ENCODE data around the gene KCNQ1. TPM values are rescaled to one million over a fixed set of nuclear protein-coding genes. Genes with fewer than 3 reads are reported as not detected.

Gene KCNQ1
- total RNA-seq, 2 experiments from 2014 or later, result 24.2 to 26.6 TPM

DNA sequence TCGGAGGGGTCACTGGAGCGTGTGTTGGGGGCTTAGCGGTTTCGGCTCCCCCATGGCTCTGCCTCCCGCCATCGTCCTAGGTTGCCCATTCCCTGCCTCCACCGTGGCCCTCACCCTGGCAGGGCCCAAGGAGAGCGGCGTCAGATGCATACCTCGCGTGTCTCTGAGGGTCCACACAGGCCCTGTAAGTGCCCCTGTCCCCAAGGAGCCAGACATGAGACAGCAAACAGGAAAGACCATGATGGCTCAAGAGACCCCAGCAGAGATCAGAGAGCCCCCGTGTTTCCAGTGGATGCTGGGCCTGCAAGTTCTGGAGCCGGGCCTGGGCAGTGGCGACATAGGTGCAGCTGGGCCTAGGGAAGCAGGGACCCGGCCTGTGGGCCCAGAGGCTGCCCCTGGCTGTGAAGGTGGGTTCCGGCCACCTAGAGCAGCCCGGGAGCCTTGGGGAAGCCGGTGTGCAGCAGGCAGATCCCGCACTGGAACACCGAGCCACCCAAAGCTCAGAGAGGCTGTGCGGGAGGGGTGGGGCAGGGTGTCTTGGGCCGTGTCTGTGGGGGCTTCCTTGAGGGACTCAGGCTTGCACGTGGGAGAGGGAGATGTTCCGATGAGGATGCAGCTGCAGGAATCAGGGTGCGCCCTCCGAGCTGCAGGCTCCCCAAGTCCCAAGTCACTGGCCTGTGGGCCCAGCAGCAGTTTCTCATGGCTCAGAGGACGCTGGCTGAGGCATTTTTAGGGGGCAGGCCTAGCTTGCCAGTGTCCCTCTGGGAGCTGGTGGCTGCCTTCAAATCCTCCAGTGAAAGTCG is 128.6 kb downstream of the KCNQ1 start:
- Mint-ChIP-seq H3K4me1 (no peaks in the 10 kb centered on the region), H3K27ac (no peak overlapping the region), H3K36me3 (no peaks in the 10 kb centered on the region), H3K27me3 (no peaks in the 10 kb centered on the region), H3K9me3 (no peaks in the 10 kb centered on the region), H3K4me3 (no peak overlapping the region)
- POLR2A ChIA-PET, result no interaction called here
- ATAC-seq (ENCODE audit: low read depth) (no peak), DNase-seq (peak; percentile 20)

DNA sequence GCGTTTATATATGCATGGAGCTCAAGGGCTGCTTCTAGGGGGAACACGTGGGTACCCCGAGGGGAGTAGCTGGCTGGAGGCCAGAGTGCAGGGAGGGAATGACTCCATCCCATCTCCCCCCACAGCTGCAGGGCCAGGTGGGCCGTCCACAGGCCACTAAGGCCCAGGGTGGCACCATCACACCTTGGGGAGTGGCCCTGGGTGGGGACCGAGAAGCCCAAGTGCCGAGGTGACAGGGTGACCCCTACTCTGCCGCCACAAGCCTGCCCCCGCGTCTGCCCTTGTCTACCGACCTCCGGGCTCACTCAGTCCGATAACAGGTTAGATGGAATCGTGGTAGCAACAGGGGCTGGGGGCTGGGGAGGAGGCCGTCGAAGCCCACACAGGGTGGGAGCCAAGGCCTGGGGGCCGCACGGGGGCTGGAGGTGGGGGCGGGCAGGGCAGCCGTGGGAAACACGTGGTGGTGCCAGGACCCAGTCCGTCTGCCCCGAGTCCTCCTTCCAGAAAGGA is 129.3 kb downstream of the KCNQ1 start:
- H3K4me3 Mint-ChIP-seq, result no peak overlapping the region
- H3K4me1 Mint-ChIP-seq, result no peaks in the 10 kb centered on the region
- DNase-seq (peak; percentile 19), ATAC-seq (ENCODE audit: low read depth) (no peak)
- POLR2A ChIA-PET, result no interaction called here
- H3K36me3 Mint-ChIP-seq, result no peaks in the 10 kb centered on the region
- no peak overlapping the region for H3K27ac Mint-ChIP-seq
- no peaks in the 10 kb centered on the region for H3K27me3 Mint-ChIP-seq
- H3K9me3 Mint-ChIP-seq, result no peaks in the 10 kb centered on the region

DNA sequence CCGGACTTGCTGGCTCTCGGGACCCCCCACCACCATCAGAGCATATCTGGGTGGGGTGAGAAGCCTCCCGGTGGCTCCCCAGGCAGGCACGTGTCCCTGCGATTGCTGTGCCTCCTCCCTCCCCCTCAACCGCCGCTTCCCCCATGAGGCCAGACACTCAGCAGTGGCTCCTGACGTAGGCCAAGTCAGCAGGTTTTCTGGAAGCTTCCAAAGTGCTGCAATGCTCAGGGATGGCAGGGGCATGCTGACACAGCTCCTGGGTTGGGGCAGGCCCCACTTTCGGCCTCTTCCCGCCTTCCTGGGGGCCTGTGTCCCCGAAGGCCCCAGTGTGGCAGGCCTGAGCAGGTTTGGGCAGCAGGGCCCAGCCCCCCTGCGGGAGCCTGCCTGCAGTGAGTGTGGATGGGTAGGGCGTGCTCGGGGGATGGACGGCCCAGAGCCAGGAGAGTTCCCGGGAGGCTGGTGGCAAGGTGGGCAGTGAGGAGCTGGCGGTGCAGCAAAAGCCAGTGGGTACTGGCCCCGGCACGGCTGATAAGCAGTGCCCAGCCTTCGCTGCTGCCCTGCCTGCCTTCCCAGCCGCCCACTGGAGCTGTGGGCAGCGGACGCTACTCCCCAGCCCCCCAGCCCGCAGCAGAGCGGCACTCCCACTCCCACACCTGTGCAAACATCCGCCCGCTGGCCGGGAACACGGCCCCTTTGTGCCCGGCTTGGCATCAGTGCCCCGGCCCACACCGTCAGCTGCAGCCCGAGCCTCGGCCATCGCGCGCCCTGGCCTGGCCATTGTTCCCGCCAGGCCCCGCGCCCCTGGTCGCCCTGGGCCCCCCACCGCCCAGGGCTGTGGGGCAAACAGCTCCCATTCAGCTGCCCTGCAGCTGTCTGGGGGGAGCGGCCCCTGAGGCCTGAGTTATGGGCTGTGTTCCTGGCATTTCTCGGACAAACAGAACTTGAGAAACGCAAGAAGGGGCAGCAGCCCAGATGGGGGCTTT is 130.0 kb downstream of the KCNQ1 start:
- ATAC-seq (ENCODE audit: low read depth), result no peak
- H3K4me1 Mint-ChIP-seq, result no peaks in the 10 kb centered on the region

DNA sequence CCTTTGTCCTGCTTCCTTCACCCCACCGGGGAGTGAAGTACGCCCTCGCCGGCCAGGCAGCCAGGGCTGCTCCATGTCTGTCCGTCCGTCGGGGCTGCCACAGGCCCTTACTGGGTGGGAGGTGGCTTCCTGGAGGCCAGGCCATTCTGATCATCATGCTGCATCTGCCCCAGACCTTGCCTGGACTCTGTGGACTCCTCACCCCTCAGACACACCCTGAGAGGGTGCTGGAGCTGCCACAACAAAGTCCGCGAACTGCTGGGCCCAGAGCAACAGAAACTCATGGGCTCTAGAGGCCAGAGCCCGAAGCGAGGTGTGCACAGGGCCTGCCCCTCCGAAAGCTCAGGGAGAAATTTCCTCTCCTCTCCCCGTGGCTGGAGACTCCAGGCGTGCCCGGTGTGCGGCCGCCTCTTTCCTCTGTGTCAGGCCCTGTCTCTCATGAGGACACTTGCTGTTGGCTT is 130.8 kb downstream of the KCNQ1 start:
- H3K27ac Mint-ChIP-seq, result no peak overlapping the region
- POLR2A ChIA-PET, result no interaction called here
- ATAC-seq (ENCODE audit: low read depth) (no peak), DNase-seq (no peak)
- H3K4me3 Mint-ChIP-seq, result no peak overlapping the region
- no peaks in the 10 kb centered on the region for H3K9me3 Mint-ChIP-seq
- no peaks in the 10 kb centered on the region for H3K27me3 Mint-ChIP-seq
- H3K36me3 Mint-ChIP-seq, result no peaks in the 10 kb centered on the region
- no peaks in the 10 kb centered on the region for H3K4me1 Mint-ChIP-seq

More for the DNA sequence above, 130.0 kb downstream of the KCNQ1 start:
- H3K4me3 Mint-ChIP-seq, result no peak overlapping the region
- no peaks in the 10 kb centered on the region for H3K27me3 Mint-ChIP-seq
- no peak overlapping the region for H3K27ac Mint-ChIP-seq
- peak; percentile 20 for DNase-seq
- no peaks in the 10 kb centered on the region for H3K9me3 Mint-ChIP-seq
- no peaks in the 10 kb centered on the region for H3K36me3 Mint-ChIP-seq
- POLR2A ChIA-PET, result no interaction called here

DNA sequence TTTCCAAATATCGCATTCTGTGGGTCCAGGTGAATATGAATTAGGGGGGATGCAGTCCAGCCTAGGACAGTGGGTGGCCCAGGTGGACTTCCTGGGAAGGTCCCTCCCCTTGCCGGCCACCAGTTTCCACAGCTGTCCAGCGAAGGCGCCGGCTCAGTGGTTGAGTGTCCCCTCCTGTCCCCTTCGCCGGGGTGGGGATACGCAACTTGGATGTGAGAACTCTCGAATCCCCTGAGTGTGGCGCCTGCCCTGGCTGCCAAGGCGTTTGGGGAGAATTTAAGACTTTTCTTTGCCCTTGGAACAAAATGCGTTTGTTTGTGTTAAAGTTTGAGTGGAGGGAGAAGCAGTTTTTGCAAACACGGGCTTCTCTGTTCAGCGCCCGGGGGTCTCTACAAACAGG is 131.3 kb downstream of the KCNQ1 start:
- ATAC-seq (ENCODE audit: low read depth), result no peak
- no peaks in the 10 kb centered on the region for H3K4me1 Mint-ChIP-seq
- POLR2A ChIA-PET, result no interaction called here
- H3K27ac Mint-ChIP-seq, result no peak overlapping the region
- no peak for DNase-seq
- no peaks in the 10 kb centered on the region for H3K36me3 Mint-ChIP-seq
- no peak overlapping the region for H3K4me3 Mint-ChIP-seq
- H3K27me3 Mint-ChIP-seq, result no peaks in the 10 kb centered on the region
- H3K9me3 Mint-ChIP-seq, result no peaks in the 10 kb centered on the region

DNA sequence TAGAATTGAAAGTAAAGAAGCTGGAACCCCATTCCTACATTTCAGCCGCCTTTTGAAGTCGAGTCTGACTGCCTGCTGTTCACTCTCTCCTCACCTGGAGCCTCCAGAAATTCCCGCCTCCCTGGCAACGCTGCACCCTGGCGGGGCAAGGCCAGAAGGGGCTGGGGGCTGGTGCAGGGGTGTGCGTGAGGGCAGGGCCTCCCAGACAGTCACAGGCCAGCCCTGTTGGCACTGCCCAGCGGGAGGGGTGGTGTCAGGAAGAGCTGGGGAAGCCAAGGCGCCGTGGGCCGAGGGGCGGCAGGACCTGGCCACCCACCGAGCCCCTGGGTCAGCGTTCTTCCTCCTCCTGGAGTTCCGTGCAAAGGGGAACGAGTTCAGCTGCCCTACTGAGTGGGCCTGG is 131.7 kb downstream of the KCNQ1 start:
- Mint-ChIP-seq H3K36me3 (no peaks in the 10 kb centered on the region), H3K4me1 (no peaks in the 10 kb centered on the region), H3K27me3 (no peaks in the 10 kb centered on the region), H3K9me3 (no peaks in the 10 kb centered on the region), H3K4me3 (no peak overlapping the region), H3K27ac (no peak overlapping the region)
- POLR2A ChIA-PET, result no interaction called here
- DNase-seq (no peak), ATAC-seq (ENCODE audit: low read depth) (no peak)

DNA sequence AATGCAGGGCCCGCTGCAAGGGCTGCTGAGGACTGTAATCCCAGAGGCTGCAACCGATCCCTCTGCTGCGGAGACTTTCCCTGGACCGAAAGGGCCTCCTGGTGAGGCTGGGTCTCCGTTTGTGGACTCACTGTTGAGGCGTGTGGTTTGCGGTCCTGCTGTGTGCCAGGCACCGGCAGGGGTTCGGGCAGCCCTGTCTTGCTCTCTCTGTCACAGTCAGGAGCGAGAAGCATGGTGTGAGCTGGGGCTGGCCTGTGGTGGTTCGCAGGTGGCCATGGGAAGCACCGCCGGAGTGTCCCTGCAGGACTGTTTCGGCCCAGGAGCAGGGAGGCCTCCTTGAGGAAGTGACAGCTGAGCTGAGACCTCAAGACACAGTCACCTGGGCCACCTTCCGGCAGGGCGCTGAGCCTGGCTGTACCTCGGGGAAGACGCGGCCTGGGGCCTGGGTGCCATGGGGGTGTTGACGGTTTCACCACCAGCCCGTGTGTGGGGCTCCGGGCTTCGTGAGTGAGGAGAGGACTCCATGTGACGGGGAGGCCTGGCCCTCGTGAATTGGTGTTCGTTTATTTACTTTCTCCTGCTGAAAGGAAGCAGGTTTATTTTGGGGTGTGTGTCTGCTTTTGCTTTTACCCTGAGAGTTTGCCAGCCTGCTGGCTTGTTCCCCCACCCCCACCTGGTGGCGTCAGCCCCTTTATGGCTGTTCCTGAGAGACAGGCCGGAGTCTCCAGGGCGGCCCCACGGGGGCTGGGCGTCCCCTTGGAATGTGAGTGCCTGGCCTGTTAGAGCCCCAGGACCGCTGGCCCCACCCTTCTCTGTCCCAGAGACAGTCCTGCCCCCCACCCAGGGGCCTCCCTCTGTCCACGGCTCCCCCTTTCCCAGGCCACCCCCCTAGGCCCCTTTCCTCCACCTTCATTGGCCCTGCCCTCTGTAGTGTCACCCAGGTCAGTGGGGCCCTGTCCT is 132.5 kb downstream of the KCNQ1 start:
- DNase-seq, result peak; percentile 22
- Mint-ChIP-seq H3K36me3 (no peaks in the 10 kb centered on the region), H3K9me3 (no peaks in the 10 kb centered on the region), H3K4me1 (no peaks in the 10 kb centered on the region), H3K27me3 (no peaks in the 10 kb centered on the region), H3K4me3 (no peak overlapping the region), H3K27ac (no peak overlapping the region)
- POLR2A ChIA-PET, result no interaction called here
- ATAC-seq (ENCODE audit: low read depth), result no peak

DNA sequence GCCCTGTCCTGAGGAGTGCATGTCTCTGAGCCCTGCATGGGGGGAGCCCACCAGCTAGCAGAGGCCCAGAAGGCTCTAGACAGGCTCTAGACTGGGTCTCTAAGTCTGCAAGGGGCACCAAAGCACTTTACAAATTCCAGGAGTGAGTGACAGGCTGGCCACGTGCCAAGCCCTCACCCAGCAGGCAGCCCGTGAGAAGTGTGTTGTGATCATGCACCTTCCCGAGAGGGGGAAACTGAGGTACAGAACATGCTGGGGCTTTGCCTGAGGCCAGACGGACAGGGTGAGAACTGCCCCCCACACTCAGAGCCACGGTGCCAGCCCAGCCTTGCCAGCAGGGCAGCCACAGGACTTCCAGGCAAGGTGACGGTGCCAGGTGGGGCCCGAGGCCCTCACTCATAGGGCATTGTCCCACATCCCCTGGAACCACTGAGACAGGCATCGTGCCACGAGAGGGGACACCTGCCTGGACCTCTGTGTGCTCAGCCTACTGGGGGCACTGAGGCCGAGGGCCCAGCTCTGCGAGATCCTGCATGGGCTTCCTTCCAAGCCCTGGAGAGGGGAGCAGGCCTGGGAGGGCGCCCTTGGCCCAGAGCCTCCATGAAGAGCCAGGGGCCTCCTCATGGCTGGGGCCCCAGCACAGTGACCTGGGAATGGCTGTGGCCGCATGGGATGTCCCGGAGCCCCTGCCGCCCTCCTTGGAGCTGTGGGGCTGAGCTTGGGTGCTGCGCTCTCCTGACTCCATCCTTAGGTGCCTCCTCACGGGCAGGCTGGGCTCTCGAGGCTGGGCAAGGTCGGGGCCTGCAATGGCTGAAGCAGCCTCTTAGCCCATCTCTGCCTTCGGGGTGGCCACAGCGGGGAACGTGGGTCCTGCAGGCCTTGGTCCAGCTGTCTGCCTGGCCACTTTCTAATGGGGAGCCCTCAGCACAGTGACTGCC is 133.5 kb downstream of the KCNQ1 start:
- no peak for ATAC-seq (ENCODE audit: low read depth)
- Mint-ChIP-seq H3K4me1 (no peaks in the 10 kb centered on the region), H3K27ac (no peak overlapping the region), H3K9me3 (no peaks in the 10 kb centered on the region), H3K4me3 (no peak overlapping the region), H3K27me3 (no peaks in the 10 kb centered on the region), H3K36me3 (no peaks in the 10 kb centered on the region)
- DNase-seq, result peak; percentile 27
- POLR2A ChIA-PET, result no interaction called here

DNA sequence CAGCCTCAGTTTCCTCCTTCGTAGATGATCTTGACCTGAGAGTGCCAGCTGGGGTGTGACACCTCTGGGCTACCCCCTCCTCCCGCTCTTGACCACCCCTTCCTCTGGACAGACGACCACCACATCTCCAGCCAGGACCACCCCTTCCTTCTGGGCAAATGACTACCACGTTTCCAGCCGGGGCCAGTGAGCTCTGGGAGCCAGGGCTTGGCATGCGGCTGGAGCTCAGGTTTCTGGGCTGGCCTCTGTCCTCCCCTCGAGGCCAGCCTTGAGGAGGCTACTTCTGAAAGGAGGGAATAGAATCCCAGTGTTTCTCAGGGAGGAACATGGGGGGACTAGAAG is 134.1 kb downstream of the KCNQ1 start:
- no peak for DNase-seq
- Mint-ChIP-seq H3K9me3 (no peaks in the 10 kb centered on the region), H3K36me3 (no peaks in the 10 kb centered on the region), H3K4me1 (no peaks in the 10 kb centered on the region), H3K4me3 (no peak overlapping the region), H3K27ac (no peak overlapping the region), H3K27me3 (no peaks in the 10 kb centered on the region)
- POLR2A ChIA-PET, result no interaction called here
- no peak for ATAC-seq (ENCODE audit: low read depth)

DNA sequence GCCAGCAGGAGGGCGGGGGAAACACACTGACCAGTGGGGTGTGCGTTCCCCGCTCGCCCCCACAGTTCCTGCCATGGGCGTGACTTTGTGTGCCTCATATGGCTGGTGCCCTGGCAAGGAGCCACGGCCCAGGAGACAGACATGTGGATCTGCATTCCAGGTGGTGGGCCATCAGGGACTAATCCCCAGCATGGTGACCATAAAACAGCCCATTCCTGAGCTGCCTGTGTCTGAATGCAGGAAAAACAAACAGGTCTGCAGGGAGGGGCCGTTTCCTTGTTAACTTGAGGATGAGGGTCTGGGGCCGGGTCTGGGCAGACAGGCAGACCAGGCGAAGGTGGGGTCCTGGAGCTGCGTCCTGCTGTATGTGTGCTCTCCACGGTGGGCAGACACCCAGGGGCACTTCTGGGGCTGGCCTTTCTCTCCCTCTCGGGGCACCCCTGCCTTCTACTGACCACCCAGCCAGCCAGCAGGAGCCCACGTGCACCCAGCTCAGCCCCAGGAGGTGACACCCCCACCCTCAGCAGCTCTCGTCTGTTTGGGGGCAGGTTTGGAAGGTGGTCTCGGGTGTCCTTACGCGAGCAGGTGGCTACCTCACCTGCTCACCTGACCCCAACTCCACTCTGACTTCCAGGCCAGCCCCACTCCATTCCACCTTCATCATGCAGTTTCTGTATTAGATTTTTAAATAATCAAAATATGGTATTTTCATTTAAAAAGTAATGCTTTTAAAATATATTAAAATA is 134.7 kb downstream of the KCNQ1 start:
- ATAC-seq (ENCODE audit: low read depth) (no peak), DNase-seq (peak; percentile 22)
- Mint-ChIP-seq H3K27ac (no peak overlapping the region), H3K27me3 (no peaks in the 10 kb centered on the region), H3K36me3 (no peaks in the 10 kb centered on the region), H3K4me3 (no peak overlapping the region), H3K9me3 (no peaks in the 10 kb centered on the region), H3K4me1 (no peaks in the 10 kb centered on the region)
- POLR2A ChIA-PET, result no interaction called here

DNA sequence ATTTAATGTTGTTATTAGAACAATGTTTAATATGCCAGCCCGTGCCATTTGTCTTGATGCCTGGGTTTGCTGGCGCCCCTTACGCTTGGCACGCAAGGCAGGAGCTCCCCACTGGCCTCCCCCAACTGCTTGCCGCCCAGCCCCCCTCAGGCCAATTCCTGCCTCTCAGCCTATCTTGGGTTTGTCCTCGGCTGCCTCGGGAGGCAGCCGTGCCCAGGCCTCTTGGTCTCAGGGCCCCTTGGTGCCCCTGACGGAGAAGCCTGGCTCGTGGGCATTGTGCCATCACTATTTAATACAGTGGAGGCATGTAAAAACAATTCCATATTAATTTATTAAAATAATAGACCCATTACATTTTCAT is 135.2 kb downstream of the KCNQ1 start:
- no peak overlapping the region for H3K4me3 Mint-ChIP-seq
- DNase-seq, result peak; percentile 10

DNA sequence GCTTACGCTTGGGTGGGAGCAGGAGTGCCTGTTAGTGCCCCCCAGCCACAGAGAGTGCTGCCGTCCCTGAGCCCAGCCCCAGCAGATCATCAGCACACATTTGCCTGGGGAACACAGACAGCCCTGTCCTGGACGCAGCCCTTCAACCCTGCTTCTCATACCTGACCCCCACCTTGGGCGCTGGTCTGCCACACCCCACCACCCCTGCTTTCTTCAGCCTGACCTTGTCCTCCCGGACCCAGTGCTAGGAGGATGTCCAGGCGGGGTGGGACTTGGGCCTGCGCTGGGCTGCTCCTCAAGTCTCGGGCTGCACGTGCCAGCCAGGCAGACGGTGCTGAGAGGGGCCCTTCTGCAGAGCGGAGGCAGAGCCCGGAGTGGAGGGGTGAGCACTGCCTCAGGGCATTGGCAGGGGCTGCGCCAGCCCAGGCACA is 135.8 kb downstream of the KCNQ1 start:
- POLR2A ChIA-PET, result no interaction called here
- Mint-ChIP-seq H3K36me3 (no peaks in the 10 kb centered on the region), H3K27me3 (no peaks in the 10 kb centered on the region), H3K9me3 (no peaks in the 10 kb centered on the region), H3K4me1 (no peaks in the 10 kb centered on the region), H3K27ac (no peak overlapping the region), H3K4me3 (no peak overlapping the region)
- no peak for ATAC-seq (ENCODE audit: low read depth)
- peak; percentile 17 for DNase-seq

More for the DNA sequence above, 135.2 kb downstream of the KCNQ1 start:
- no peaks in the 10 kb centered on the region for H3K27me3 Mint-ChIP-seq
- no peaks in the 10 kb centered on the region for H3K4me1 Mint-ChIP-seq
- ATAC-seq (ENCODE audit: low read depth), result no peak
- no peaks in the 10 kb centered on the region for H3K36me3 Mint-ChIP-seq
- H3K9me3 Mint-ChIP-seq, result no peaks in the 10 kb centered on the region
- POLR2A ChIA-PET, result no interaction called here
- H3K27ac Mint-ChIP-seq, result no peak overlapping the region
